A549 treated with CORT108297 at 1 μM for 4 hours (cell line): ENCODE results near the gene ZNF513. TPM values are rescaled to one million over a fixed set of nuclear protein-coding genes. Genes with fewer than 3 reads are reported as not detected.

Experiments
- total RNA-seq: library from RNA; stranded (reverse); fragments of 200-300 nt; extraction: Qiagen RNA extraction; gene quantifications from 5 replicates; pipeline ENCODE4 v1.2.3, GENCODE V29; 2022

Gene ZNF513
- total RNA-seq = 11.0 to 15.5 TPM (median 14.5 TPM) in 5 replicates

GRCh38 chr2:27380626-27381545 is at the start of gene ZNF513:
ZNF513 (minus strand) TSS chr2:27380734; CDS start chr2:27380526, 208 bp downstream.

DNA sequence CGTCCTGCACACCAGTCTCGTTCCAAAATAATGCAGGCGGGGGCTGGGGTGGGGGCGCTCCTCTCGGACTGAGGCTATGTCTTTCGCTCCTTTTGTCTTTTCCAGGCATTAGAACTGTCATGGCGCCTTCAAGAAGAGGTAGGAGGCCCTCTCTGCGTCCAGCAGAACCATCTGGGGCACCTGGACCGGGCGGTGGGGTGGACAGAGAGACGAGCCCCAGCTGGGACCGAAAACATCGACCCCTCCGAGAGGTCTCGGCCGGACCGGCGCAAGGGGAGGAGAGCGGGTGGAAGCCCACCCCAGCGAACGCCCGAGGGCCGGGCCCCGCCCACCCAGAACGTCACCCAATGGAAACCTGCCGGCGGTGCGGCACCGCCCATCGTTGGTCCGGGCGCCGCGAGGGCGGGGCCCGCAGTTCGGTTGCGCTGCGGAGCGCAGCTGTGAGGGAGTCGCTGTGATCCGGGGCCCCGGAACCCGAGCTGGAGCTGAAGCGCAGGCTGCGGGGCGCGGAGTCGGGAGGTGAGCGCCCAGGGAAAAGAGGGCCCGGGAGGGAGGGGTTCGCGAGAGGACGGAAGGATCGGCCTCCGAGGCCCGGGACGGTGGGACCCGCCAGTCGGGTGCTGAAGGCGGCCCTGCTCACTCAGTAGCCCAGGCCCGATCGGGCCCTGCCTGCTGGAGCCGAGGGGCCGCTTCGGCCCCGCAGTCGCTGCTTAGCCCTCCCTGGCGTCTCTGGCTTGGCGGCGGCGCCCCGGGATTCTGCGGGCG is 47.9 kb upstream of the ZNF513 start, which contains the start of gene NRBP1:
NRBP1 (plus strand) TSS at position 419 of the 765 bp plus-strand sequence. CDS start 4,643 bp downstream, outside the sequence.

GRCh38 chr2:27409321-27410073 is 29.0 kb upstream of the ZNF513 start, which contains the start of gene PPM1G:
PPM1G (minus strand) TSS chr2:27409591; CDS start chr2:27409422, 169 bp downstream.

GRCh38 chr2:27370026-27370815 is 10.3 kb downstream of the ZNF513 start, which contains the start of the genes EIF2B4 and SNX17:
EIF2B4 (minus strand) TSS chr2:27370338; CDS start chr2:27370314, 24 bp downstream.
SNX17 (plus strand) TSS chr2:27370616; CDS start chr2:27370744, 128 bp downstream.

DNA sequence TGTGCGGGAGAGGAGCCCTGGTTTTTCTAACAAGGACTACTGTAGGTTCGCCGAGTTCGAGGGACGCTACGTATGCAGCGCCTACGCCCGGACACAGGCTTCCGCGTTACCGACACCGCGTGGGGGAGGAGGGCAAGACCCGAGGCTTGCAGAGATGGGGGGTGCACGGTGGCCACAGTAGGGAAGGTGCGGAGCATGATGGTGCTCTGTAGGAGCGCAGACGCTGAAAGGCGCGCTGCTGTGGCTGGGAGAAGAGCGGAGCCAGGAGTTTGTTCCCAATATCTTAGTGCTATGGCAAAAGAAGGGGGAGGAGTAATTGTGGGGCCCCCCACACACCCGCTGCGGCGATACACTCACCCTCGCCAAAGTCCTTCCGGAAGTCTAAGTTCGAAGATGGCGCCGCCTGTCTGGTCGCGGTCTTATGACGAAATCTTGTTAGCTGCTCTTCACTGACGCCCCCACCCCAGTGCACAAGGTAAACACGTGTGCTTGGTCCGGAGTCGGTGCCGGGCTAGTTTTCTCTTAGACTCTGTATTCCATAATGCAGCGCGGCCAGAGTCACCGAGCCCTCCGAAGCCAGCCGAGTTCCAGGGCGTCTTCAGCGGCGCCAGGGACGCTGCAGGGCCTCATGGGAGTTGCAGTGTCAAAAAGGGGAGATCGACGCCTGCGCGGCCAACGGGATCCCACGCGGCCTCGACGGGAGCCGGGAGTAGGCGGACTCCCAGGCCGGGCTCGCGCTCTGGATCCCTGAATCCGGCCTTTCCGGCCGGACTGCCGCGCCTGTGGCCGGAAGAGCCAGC is 24.0 kb downstream of the ZNF513 start, which contains the start of gene GTF3C2:
GTF3C2 (minus strand) TSS at position 383 of the 800 bp plus-strand sequence. CDS start 13,210 bp downstream, outside the sequence.

Other genes starting within 250 kb of the ZNF513 start
- gene PREB, start 246.1 kb downstream of the ZNF513 start, total RNA-seq = 52.9 to 69.5 TPM (median 65.0 TPM) in 5 replicates
- not detected in 5 replicates for gene PRR30, start 241.3 kb downstream of the ZNF513 start, total RNA-seq
- not detected in 5 replicates for gene TCF23, start 231.7 kb downstream of the ZNF513 start, total RNA-seq
- 208 to 219 TPM (median 213 TPM) in 5 replicates for gene ATRAID, start 168.7 kb downstream of the ZNF513 start, total RNA-seq
- 68.6 to 73.0 TPM (median 71.5 TPM) in 5 replicates for gene SLC5A6, start 168.5 kb downstream of the ZNF513 start, total RNA-seq
- gene CAD, start 163.4 kb downstream of the ZNF513 start, total RNA-seq = 58.1 to 68.9 TPM (median 65.2 TPM) in 5 replicates
- gene SLC30A3, start 117.7 kb downstream of the ZNF513 start, total RNA-seq = 2.4 to 4.1 TPM (median 3.9 TPM) in 5 replicates
- not detected in 5 replicates for gene DNAJC5G, start 105.3 kb downstream of the ZNF513 start, total RNA-seq
- 0.45 to 0.71 TPM (median 0.61 TPM) in 5 replicates for gene TRIM54, start 98.3 kb downstream of the ZNF513 start, total RNA-seq
- gene UCN, start 72.3 kb downstream of the ZNF513 start, total RNA-seq = 0.48 to 2.5 TPM (median 1.6 TPM) in 5 replicates
- gene MPV17, start 57.6 kb downstream of the ZNF513 start, total RNA-seq = 78.0 to 104 TPM (median 89.6 TPM) in 5 replicates
- gene GTF3C2, start 24.0 kb downstream of the ZNF513 start, total RNA-seq = 58.8 to 66.8 TPM (median 60.2 TPM) in 5 replicates
- 58.7 to 63.2 TPM (median 61.4 TPM) in 5 replicates for gene EIF2B4, start 10.4 kb downstream of the ZNF513 start, total RNA-seq
- 132 to 155 TPM (median 147 TPM) in 5 replicates for gene SNX17, start 10.1 kb downstream of the ZNF513 start, total RNA-seq
- 161 to 174 TPM (median 170 TPM) in 5 replicates for gene PPM1G, start 28.9 kb upstream of the ZNF513 start, total RNA-seq
- 127 to 140 TPM (median 138 TPM) in 5 replicates for gene NRBP1, start 47.9 kb upstream of the ZNF513 start, total RNA-seq
- 0.17 to 0.76 TPM (median 0.62 TPM) in 5 replicates for gene KRTCAP3, start 61.6 kb upstream of the ZNF513 start, total RNA-seq
- 7.8 to 9.5 TPM (median 9.3 TPM) in 5 replicates for gene IFT172, start 109.0 kb upstream of the ZNF513 start, total RNA-seq
- gene FNDC4, start 114.5 kb upstream of the ZNF513 start, total RNA-seq = 3.3 to 5.3 TPM (median 3.9 TPM) in 5 replicates
- gene GCKR, start 116.1 kb upstream of the ZNF513 start, total RNA-seq = 0.13 to 0.58 TPM (median 0.30 TPM) in 5 replicates
- gene ZNF512, start 202.3 kb upstream of the ZNF513 start, total RNA-seq = 16.3 to 21.7 TPM (median 18.8 TPM) in 5 replicates
- gene CCDC121, start 248.3 kb upstream of the ZNF513 start, total RNA-seq = 3.6 to 4.3 TPM (median 4.0 TPM) in 5 replicates
- gene GPN1, start 248.3 kb upstream of the ZNF513 start, total RNA-seq = 52.9 to 63.0 TPM (median 58.9 TPM) in 5 replicates